ENCODE data around the gene GALNT11. TPM values are rescaled to one million over a fixed set of nuclear protein-coding genes. Genes with fewer than 3 reads are reported as not detected.
"Not testable (repeated sequence)": the region's sequence is repeated elsewhere in the genome, so short reads cannot be mapped to it uniquely, and the experiment has no call there.

Gene GALNT11
- 32.5 TPM for total RNA-seq
- long read RNA-seq, transcript GALNT11-205 (12 exons, 2,727 nt): major isoform, 40 of 69 reads
- long read RNA-seq, partial matches to known transcripts: 12 of 69 reads
- long read RNA-seq, other reads (novel, unspliced or antisense): 17 of 69 reads

DNA sequence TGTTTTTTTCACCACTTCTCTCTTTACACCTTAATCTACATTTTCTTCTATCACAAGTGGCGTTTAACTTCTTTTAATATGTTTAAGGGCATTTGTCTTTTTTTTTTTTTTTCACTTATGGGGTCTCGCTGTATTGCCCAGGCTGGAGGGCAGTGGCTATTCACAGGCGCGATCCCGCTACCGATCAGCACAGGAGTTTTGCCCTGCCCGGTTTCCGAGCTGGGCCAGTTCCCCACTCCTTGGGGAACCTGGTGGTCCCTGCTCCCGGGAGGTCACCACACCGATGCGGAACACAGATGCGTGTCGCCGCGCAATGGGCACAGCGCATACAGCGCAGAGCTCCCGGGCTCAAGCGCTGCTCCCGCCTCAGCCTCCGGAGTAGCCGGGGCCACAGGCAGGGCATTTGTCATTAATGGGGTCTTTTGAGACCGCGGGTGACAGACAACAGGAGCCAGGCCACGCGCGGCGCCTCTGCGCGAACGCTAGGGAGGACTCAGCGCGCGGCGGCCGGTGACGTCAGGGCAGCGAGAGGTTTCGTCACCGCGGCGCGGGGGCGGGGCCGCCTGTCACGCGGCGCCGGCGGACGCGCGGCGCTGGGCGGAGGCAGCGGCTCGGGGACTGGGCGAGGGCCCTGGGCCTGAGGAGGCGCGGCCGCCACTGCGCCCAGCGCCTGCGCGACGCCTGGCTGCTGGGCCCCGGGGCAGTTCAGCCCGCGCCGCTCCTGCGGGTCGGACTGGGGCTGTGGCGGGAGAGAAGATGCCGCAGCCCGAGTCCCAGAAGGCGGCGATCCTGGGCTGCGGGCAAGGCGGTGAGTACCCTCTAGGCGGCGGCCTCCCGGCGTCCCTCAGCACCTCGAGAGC lies at the start of gene GALNT11:
Gene GALNT11 (plus strand): TSS at position 598 of the 860 bp plus-strand sequence. CDS start 68,554 bp downstream, outside the sequence.
- DNase-seq (ENCODE audit: low spot score): peak; percentile 96

GRCh38 chr7:151978616-151979015 lies 46.9 kb upstream of the GALNT11 start:
- DNase-seq (ENCODE audit: low spot score): no peak

GRCh38 chr7:151981223-151981622 lies 44.3 kb upstream of the GALNT11 start:
- DNase-seq (ENCODE audit: low spot score): no peak

- DNase-seq (ENCODE audit: low spot score): no peak
These were observed 42.7 kb upstream of the GALNT11 start for GRCh38 chr7:151982806-151983205.

GRCh38 chr7:151984612-151985011 lies 40.9 kb upstream of the GALNT11 start:
- DNase-seq (ENCODE audit: low spot score): no peak

DNA sequence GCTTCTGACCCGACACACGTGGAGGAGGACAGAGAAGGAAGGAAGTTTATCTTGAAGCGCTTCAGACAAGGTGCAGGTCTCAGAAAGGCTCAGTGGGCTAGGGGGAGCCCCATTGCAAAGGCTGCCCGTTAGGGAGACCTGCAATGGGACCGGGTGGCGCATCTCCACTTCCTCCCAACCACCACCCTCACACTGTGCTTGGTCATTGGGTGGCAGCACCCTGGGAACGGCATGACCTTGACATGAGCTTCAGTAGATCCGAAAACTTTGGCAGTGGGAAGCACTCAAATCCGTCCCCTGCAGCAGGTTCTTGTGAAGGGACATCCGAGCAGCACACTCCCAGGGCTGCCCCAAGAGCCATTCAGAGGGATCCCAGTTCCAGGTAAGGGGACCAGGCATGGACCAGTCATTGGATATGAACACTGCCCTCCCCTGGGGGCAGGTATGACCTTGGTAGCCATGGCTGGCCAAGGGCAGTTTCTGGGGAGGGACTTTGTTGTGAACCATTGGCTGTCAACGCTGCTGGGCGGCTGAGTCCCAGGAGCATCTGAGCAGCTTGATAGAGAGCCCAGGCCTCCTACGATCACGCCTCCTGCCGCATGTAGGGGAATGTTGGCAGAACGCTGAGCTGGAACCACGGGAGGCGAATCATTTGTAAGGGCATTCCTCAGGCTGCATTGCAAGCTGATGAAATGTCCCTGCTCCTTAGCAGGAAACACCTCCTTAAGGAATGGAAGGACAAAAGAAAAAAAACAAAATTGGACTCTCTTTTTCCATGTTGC lies 37.5 kb upstream of the GALNT11 start:
- DNase-seq (ENCODE audit: low spot score): no peak

GRCh38 chr7:151992375-151992774 lies 33.1 kb upstream of the GALNT11 start:
- DNase-seq (ENCODE audit: low spot score): no peak

DNA sequence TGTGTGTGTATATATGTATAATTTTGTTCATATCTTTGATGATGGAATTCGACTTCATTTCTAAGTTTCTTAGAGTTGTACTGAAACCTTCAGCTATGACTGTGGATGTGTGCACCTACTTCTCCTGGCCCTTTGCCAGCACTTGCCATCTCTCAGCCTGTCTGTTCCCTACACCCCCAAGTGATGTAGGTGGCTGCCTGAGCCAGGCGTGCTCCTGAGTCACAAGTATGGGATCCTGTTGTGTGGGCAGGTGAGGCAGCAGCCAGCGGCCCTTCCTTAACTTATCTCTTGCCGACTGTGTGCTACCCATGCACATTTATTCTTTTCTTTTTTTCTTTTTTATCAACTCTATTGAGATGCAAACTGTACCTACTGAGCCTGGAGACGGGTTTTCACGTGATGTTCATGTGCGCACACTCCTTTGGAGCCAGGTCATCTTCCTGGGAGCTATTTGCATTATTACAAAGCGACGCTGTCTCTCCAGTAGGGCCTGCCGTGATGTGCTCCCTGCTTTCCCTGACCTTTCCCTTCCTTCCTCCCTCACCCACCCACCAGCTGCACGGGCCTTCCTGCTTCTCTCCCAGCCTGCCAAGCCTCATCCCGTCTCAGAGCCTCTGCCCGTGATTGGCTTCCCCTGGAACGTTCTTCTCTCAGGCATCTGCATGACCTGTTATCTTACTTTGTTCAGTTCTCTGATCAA lies 31.3 kb upstream of the GALNT11 start:
- DNase-seq (ENCODE audit: low spot score): no peak

- no peak for DNase-seq (ENCODE audit: low spot score)
These were observed 25.9 kb upstream of the GALNT11 start for GRCh38 chr7:151999424-152000090.

DNA sequence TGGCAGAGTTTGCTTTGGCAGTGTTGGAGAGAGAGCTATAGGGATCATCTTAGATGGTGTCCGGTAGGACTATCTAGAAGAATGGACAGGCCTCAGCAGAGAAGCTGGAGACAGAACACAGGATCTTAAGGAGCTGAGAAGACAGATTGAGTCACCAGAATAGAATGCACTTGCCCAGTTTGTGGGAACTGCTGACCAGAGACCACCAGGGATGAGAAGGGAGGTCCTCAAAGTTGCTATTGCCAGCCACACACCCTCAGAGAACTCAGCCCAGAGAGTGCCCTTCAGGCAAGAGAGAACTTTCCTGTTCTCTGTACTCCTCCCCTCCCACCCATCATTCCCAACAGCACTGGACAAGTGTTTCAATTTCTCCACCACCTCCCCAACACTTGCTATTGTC lies 25.3 kb upstream of the GALNT11 start:
- DNase-seq (ENCODE audit: low spot score): no peak

DNA sequence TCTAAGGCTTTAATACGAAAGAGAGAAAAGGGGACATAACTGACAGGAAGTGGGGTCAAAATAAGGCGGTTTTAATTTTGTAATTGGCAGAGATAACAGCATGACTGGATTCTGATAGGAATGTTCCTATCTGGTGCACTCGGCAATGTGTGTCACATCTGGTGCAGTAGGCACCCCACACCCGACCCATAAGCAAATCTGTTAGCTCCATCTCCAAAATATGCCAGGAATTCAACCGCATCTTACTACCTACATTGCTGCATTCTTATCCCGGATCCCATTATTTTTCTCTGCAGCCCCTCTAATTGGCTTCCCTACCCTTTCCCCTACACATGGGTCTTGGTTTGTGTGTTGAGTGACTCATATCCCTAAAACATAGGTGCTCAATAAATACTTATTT lies 19.1 kb upstream of the GALNT11 start:
- DNase-seq (ENCODE audit: low spot score): no peak

GRCh38 chr7:152011860-152012259 lies 13.6 kb upstream of the GALNT11 start:
- no peak for DNase-seq (ENCODE audit: low spot score)

- DNase-seq (ENCODE audit: low spot score): no peak
These were observed 12.2 kb upstream of the GALNT11 start for GRCh38 chr7:152013230-152013629.

DNA sequence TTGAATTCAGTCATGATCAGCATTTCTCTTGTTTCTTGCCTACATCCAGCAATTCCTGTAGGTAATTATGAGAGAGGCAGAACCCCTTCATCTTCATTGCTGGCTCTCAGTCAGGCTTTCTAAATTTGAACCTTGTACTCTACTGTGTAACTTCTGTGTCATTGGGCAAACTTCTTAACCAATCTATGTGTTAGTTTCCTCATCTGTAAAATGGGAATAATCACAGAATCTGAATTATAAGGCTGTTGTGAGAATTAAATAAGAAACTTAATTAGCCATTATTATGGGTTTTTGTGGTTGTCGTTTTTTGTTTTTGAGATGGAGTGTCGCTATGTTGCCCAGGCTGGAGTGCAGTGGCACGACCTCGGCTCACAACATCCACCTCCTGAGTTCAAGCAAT lies 11.5 kb upstream of the GALNT11 start:
- DNase-seq (ENCODE audit: low spot score): no peak

GRCh38 chr7:152014722-152015121 lies 10.8 kb upstream of the GALNT11 start:
- no peak for DNase-seq (ENCODE audit: low spot score)

DNA sequence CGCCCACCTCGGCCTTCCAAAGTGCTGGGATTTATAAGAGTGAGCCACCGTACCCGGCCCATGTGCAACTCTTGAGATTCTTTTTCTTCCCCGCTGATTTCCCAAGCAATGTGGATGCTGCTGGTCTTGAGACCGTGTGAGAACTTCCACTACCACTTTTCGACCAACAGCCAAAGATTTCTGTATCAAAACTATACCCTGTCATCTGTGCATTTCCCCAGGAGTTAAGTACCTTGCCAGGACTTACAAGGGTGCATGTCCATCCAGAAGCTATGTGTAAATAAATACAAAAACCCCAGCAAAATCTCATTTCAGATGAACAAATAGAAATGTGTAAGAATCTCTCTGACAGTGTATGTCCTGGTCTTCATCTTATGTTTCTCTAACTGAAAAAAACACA lies 9.9 kb upstream of the GALNT11 start:
- no peak for DNase-seq (ENCODE audit: low spot score)

GRCh38 chr7:152016947-152017346 lies 8.5 kb upstream of the GALNT11 start:
- DNase-seq (ENCODE audit: low spot score): no peak

DNA sequence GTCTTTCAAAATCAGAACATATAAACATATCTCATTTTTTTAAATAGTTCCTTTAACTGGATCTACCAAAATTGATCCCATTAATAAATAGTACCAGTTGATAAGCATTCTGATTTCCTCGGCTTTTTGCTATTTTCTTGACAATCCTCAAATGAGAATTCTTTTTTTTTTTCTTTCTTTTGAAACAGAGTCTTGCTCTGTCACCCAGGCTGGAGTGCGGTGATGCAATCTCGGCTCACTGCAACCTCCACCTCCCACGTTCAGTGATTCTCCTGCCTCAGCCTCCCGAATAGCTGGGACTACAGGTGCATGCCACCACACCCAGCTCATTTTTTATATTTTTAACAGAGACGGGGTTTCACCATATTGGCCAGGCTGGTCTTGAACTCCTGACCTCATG lies 7.8 kb upstream of the GALNT11 start:
- DNase-seq (ENCODE audit: low spot score): not testable (repeated sequence)

DNA sequence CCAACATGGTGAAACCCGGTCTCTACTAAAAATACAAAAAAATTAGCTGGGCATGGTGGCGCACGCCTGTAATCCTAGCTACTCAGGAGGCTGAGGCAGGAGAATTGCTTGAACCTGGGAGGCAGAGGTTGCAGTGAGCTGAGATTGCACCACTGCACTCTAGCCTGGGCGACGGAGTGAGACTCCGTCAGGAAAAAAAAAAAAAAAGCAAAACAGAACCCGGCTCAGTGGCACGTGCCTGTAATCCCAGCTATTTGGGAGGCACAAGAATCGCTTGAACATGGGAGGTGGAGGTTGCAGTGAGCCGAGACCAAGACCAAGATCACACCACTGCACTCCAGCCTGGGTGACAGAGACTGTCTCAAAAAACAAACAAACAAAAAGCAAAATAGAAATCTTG lies 3.7 kb upstream of the GALNT11 start:
- not testable (repeated sequence) for DNase-seq (ENCODE audit: low spot score)

- DNase-seq (ENCODE audit: low spot score): no peak
These were observed 740 bp downstream of the GALNT11 start for GRCh38 chr7:152025937-152026890.
